Stimulated activated CD8-positive, alpha-beta memory T cell treated with anti-CD3 and anti-CD28 coated beads, Interleukin-12 subunit alpha, Interleukin-12 subunit beta, amount 100 ng/mL, for 1 hour (primary cell): ENCODE results near the gene SPIC.

Experiments used
- DNase-seq: peaks from one replicate; pipeline ENCODE4 v3.0.0-alpha.2; 2020; ENCODE audit warnings: low read depth

Gene SPIC

GRCh38 chr12:101536069-101536674 lies 61.0 kb downstream of the SPIC start:
- DNase-seq: no peak
